GM06990 (cell line): ENCODE results near the gene SETD3.

Experiments
- DNase-seq: peaks from one replicate; pipeline ENCODE4 v3.0.0-alpha.2; 2011; ENCODE audit not compliant: insufficient read length; ENCODE audit errors: extremely low read depth
- H3K27me3 ChIP-seq: replicated peaks from 2 replicates; pipeline ENCODE4 v1.6.0; 2011; ENCODE audit warnings: low read length; ENCODE audit not compliant: control insufficient read depth, insufficient read depth
- H3K36me3 ChIP-seq: 2 replicates; pipeline ENCODE4 v1.5.1; 2011; ENCODE audit warnings: low read length; ENCODE audit not compliant: control insufficient read depth, insufficient read depth
- H3K4me3 ChIP-seq: replicated peaks from 2 replicates; pipeline ENCODE4 v1.5.1; 2011; ENCODE audit warnings: low read depth, mild to moderate bottlenecking, control low read depth, low read length
- TF ChIP-seq, protein P1 (sequence below): IDR thresholded peaks from 2 replicates; pipeline ENCODE4 v1.5.1; 2011; ENCODE audit warnings: low read length, control low read depth, mild to moderate bottlenecking, inconsistent platforms; ENCODE audit not compliant: insufficient read depth, poor library complexity, severe bottlenecking

Gene SETD3

DNA sequence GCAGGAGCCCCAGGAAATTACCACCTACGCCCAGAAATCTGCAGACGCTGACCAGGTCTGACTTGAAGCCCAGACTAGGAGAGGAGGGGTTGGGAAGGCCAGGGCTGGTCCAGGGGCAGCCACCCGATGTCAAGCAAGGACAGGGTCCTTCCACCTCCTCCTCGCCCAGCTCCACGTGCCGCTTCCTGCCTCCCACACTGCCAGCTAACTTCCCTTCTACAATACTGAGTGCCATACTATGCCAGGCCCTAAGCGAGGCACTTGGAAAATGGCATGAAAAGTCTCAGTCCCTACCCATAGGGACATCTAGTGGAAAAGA lies 71.7 kb downstream of the SETD3 start:
- H3K4me3 ChIP-seq, result no peak overlapping the region
- TF ChIP-seq, protein P1, sequence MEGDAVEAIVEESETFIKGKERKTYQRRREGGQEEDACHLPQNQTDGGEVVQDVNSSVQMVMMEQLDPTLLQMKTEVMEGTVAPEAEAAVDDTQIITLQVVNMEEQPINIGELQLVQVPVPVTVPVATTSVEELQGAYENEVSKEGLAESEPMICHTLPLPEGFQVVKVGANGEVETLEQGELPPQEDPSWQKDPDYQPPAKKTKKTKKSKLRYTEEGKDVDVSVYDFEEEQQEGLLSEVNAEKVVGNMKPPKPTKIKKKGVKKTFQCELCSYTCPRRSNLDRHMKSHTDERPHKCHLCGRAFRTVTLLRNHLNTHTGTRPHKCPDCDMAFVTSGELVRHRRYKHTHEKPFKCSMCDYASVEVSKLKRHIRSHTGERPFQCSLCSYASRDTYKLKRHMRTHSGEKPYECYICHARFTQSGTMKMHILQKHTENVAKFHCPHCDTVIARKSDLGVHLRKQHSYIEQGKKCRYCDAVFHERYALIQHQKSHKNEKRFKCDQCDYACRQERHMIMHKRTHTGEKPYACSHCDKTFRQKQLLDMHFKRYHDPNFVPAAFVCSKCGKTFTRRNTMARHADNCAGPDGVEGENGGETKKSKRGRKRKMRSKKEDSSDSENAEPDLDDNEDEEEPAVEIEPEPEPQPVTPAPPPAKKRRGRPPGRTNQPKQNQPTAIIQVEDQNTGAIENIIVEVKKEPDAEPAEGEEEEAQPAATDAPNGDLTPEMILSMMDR, result no peak
- DNase-seq, result no peak
- H3K27me3 ChIP-seq, result no peaks in the 10 kb centered on the region
- peaks cover 6% of the 10 kb centered on the region for H3K36me3 ChIP-seq

DNA sequence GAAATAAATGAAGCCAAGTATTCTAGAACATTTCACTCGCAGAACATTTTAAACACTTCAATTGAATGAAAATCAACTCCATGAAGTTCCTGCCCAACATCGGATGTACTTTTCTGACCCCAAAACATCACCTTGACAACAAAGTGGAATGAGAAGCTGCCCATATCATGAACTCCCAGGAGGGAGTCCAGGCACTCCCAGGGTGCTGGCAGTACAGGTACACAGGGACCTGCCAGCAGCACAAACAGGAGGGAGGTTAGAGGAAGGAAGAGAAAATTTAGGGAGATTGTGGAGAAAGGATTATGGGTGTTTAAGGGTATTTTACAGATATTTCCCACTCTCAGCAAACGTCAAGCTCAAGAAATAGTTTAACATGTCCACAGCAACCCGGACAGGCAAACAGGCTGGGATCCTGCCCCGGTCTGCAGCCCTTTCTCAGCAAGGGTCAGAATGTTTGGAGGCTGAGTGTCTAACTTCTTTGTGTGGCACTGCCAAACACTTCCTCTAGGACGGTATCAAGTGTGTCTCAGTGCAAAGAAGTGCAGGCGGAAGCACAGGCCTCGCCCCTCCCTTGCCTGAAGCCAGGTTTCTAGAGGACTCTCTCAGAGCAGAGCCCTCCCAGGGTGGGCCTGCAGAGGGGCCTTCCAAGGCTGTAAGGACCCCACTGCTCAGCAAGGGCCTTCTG lies 72.2 kb downstream of the SETD3 start:
- Histone ChIP-seq H3K4me3 (no peak overlapping the region), H3K27me3 (no peaks in the 10 kb centered on the region), H3K36me3 (peaks cover 6% of the 10 kb centered on the region)
- TF ChIP-seq, protein P1, result no peak
- DNase-seq, result no peak

GRCh38 chr14:99407416-99407815 lies 73.2 kb downstream of the SETD3 start:
- TF ChIP-seq, protein P1, result no peak
- H3K36me3 ChIP-seq, result peaks cover 8% of the 10 kb centered on the region
- no peak overlapping the region for H3K4me3 ChIP-seq

GRCh38 chr14:99402950-99403349 lies 77.7 kb downstream of the SETD3 start:
- Histone ChIP-seq H3K4me3 (no peak overlapping the region), H3K27me3 (no peaks in the 10 kb centered on the region), H3K36me3 (peaks cover 8% of the 10 kb centered on the region)
- DNase-seq, result no peak
- TF ChIP-seq, protein P1, result no peak

More at GRCh38 chr14:99407416-99407815, 73.2 kb downstream of the SETD3 start:
- H3K27me3 ChIP-seq, result no peaks in the 10 kb centered on the region
- no peak for DNase-seq

DNA sequence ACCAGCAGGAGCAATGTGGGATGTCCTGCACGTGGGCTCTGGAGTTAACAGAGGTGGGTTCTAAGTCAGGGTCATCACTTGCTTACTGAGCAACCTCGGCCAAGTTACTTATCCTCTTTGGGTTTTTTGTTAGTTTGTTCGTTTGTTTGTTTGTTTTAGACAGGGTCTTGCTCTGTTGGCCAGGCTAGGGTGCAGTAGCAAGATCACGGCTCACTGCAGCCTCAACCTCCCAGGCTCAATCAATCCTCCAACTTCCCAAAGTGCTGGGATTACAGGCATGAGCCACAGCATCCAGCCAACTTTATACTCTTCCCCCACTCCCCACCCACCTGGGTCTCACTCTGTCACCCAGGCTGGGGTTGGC lies 78.4 kb downstream of the SETD3 start:
- Histone ChIP-seq H3K36me3 (peaks cover 8% of the 10 kb centered on the region), H3K4me3 (no peak overlapping the region)
- TF ChIP-seq, protein P1, result no peak

More for the DNA sequence above, 78.4 kb downstream of the SETD3 start:
- no peaks in the 10 kb centered on the region for H3K27me3 ChIP-seq
- no peak for DNase-seq
